ENCODE data around the gene E2F4. TPM values are rescaled to one million over a fixed set of nuclear protein-coding genes. Genes with fewer than 3 reads are reported as not detected.

Gene E2F4
- total and polyA plus RNA-seq, 9 of the 15 experiments (the other 6 are each of a cell fraction or from before 2014, with no cell fraction given): 9.7 to 139 (median 106) TPM

- no peak for TF ChIP-seq RBM17 (IDR thresholded peaks at IDR 0.05; ENCODE audit: borderline replicate concordance, low read depth, low read length)
- 0 out of 2 replicates have a peak, but pooled peaks have one; percentile 41 for TF ChIP-seq ZNF133 (CRISPR knock-in tag; IDR thresholded peaks at IDR 0.05)
- no peak for TF ChIP-seq THAP7 (CRISPR knock-in tag; IDR thresholded peaks at IDR 0.05)
- TF ChIP-seq NR2C1 (IDR thresholded peaks at IDR 0.05): no peak
- TF ChIP-seq NR2C1 (tag; IDR thresholded peaks at IDR 0.05): no peak
- TF ChIP-seq ATF7 (IDR thresholded peaks at IDR 0.05): no peak
- no peak for TF ChIP-seq PHB2 (IDR thresholded peaks at IDR 0.05; ENCODE audit: low read depth)
- no peak for TF ChIP-seq MAFG (tag; conservative IDR thresholded peaks at IDR 0.05)
- TF ChIP-seq NFRKB (IDR thresholded peaks at IDR 0.05; ENCODE audit: low read depth): no peak
- TF ChIP-seq PKNOX1 (IDR thresholded peaks at IDR 0.05): 0 out of 2 replicates have a peak, but pooled peaks have one; percentile 15
- no peak for TF ChIP-seq HDGF (IDR thresholded peaks at IDR 0.05)
- TF ChIP-seq SREBF1 (IDR thresholded peaks at IDR 0.05; ENCODE audit: borderline replicate concordance, low read depth, low read length): no peak
- TF ChIP-seq TEAD4 (IDR thresholded peaks at IDR 0.05; ENCODE audit: low read length): no peak
- no peak for TF ChIP-seq TEAD4 (CRISPR knock-in tag; IDR thresholded peaks at IDR 0.05; ENCODE audit: borderline replicate concordance)
Measured at GRCh38 chr16:67246756-67247191, 54.8 kb downstream of the E2F4 start (continued).
